Measurements from ENCODE around the gene ATP7B. TPM values are rescaled to one million over a fixed set of nuclear protein-coding genes. Genes with fewer than 3 reads are reported as not detected.

Gene ATP7B
- total RNA-seq, 1 donor from 2014 or later = 12.3 TPM

DNA sequence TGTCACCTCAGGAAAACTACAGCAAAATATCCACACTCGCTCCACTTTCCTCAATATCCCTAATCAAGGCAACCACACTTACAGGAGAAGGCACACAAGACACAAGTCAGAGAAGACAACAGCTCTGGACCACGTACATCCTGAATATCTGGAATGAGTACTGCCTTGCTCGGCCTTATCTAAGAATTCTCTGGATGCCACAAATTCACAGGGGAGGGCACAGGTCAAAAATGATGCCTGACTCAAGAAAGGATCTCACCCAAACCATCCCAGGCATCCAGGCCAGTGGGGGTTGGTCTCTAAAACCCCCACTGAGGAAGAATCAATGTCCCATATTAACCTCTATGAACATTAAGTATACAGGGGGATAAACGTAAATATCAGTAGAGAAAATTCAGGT, 29.9 kb downstream of the ATP7B start:
- Mint-ChIP-seq H3K9me3 (ENCODE audit: unreplicated experiment) (peaks cover 12% of the 10 kb centered on the region), H3K27me3 (ENCODE audit: low read depth, unreplicated experiment) (no peaks in the 10 kb centered on the region), H3K4me1 (ENCODE audit: low read depth, unreplicated experiment) (peaks cover 15% of the 10 kb centered on the region), H3K27ac (ENCODE audit: unreplicated experiment) (peak overlapping the region; percentile 56), H3K4me3 (ENCODE audit: unreplicated experiment) (no peak overlapping the region), H3K36me3 (ENCODE audit: low read depth, unreplicated experiment) (peaks cover 2% of the 10 kb centered on the region)
- Histone ChIP-seq H2AFZ (ENCODE audit: low read depth, low read length) (no peak overlapping the region), H3K9ac (ENCODE audit: low read length) (no peak overlapping the region), H3K4me3 (ENCODE audit: insufficient read depth, low read depth, low read length) (no peak overlapping the region), H3K27ac (ENCODE audit: low read depth, low read length) (no peak overlapping the region), H3K4me2 (ENCODE audit: low read length) (no peak overlapping the region), H3K36me3 (ENCODE audit: insufficient read depth, low read length) (no peaks in the 10 kb centered on the region), H3K27me3 (ENCODE audit: insufficient read depth, low read length) (no peaks in the 10 kb centered on the region), H3K4me1 (ENCODE audit: insufficient read depth, low read length) (peaks cover 4% of the 10 kb centered on the region), H4K20me1 (ENCODE audit: insufficient read depth, low read length) (no peaks in the 10 kb centered on the region), H3K9me3 (ENCODE audit: insufficient read depth, low read depth, low read length) (no peaks in the 10 kb centered on the region), H3K79me2 (ENCODE audit: insufficient read depth, low read length) (no peaks in the 10 kb centered on the region)
- FAIRE-seq (no peak), DNase-seq (ENCODE audit: low read depth) (peak; percentile 10)
- TF ChIP-seq, protein P1, sequence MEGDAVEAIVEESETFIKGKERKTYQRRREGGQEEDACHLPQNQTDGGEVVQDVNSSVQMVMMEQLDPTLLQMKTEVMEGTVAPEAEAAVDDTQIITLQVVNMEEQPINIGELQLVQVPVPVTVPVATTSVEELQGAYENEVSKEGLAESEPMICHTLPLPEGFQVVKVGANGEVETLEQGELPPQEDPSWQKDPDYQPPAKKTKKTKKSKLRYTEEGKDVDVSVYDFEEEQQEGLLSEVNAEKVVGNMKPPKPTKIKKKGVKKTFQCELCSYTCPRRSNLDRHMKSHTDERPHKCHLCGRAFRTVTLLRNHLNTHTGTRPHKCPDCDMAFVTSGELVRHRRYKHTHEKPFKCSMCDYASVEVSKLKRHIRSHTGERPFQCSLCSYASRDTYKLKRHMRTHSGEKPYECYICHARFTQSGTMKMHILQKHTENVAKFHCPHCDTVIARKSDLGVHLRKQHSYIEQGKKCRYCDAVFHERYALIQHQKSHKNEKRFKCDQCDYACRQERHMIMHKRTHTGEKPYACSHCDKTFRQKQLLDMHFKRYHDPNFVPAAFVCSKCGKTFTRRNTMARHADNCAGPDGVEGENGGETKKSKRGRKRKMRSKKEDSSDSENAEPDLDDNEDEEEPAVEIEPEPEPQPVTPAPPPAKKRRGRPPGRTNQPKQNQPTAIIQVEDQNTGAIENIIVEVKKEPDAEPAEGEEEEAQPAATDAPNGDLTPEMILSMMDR (IDR thresholded peaks at IDR 0.05; ENCODE audit: insufficient read depth, low read depth, low read length) = no peak
- TF ChIP-seq EZH2 (IDR thresholded peaks at IDR 0.05; ENCODE audit: insufficient read depth, low read length) = no peak

DNA sequence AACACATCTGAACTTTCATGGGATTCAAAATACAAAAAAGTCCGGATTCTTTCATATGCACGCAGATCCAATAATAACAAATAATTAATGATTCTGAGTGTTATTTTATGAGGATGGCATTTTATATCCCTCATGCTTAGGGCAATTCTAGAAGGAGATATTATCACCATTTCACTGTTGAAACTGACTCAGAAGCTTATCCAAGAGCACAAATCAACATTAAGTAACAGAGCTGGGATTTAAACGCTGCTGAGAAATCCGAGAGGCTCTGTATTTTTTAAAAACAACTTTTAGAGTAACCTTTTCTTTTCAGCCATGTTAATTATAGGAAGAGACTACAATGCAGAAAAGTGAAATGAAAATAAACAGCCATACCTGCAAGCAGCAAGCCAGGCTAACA, 30.3 kb downstream of the ATP7B start:
- no peaks in the 10 kb centered on the region for H3K27me3 ChIP-seq (ENCODE audit: insufficient read depth, low read length)
- FAIRE-seq (no peak), DNase-seq (ENCODE audit: low read depth) (no peak)
- H3K4me3 Mint-ChIP-seq (ENCODE audit: unreplicated experiment) = peak overlapping the region; percentile 6
- H3K9ac ChIP-seq (ENCODE audit: low read length) = no peak overlapping the region
- peaks cover 2% of the 10 kb centered on the region for H3K36me3 Mint-ChIP-seq (ENCODE audit: low read depth, unreplicated experiment)
- no peak overlapping the region for H3K27ac ChIP-seq (ENCODE audit: low read depth, low read length)
- no peaks in the 10 kb centered on the region for H3K9me3 ChIP-seq (ENCODE audit: insufficient read depth, low read depth, low read length)
- no peak overlapping the region for H3K4me2 ChIP-seq (ENCODE audit: low read length)
- no peak overlapping the region for H2AFZ ChIP-seq (ENCODE audit: low read depth, low read length)
- no peaks in the 10 kb centered on the region for H4K20me1 ChIP-seq (ENCODE audit: insufficient read depth, low read length)
- peaks cover 4% of the 10 kb centered on the region for H3K4me1 ChIP-seq (ENCODE audit: insufficient read depth, low read length)
- H3K27ac Mint-ChIP-seq (ENCODE audit: unreplicated experiment) = peak overlapping the region; percentile 54
- H3K4me1 Mint-ChIP-seq (ENCODE audit: low read depth, unreplicated experiment) = peaks cover 15% of the 10 kb centered on the region
- no peaks in the 10 kb centered on the region for H3K36me3 ChIP-seq (ENCODE audit: insufficient read depth, low read length)
- peaks cover 12% of the 10 kb centered on the region for H3K9me3 Mint-ChIP-seq (ENCODE audit: unreplicated experiment)
- TF ChIP-seq, protein P1 (IDR thresholded peaks at IDR 0.05; ENCODE audit: insufficient read depth, low read depth, low read length) = no peak
- no peak for TF ChIP-seq EZH2 (IDR thresholded peaks at IDR 0.05; ENCODE audit: insufficient read depth, low read length)
- no peaks in the 10 kb centered on the region for H3K27me3 Mint-ChIP-seq (ENCODE audit: low read depth, unreplicated experiment)
- no peaks in the 10 kb centered on the region for H3K79me2 ChIP-seq (ENCODE audit: insufficient read depth, low read length)
- no peak overlapping the region for H3K4me3 ChIP-seq (ENCODE audit: insufficient read depth, low read depth, low read length)

DNA sequence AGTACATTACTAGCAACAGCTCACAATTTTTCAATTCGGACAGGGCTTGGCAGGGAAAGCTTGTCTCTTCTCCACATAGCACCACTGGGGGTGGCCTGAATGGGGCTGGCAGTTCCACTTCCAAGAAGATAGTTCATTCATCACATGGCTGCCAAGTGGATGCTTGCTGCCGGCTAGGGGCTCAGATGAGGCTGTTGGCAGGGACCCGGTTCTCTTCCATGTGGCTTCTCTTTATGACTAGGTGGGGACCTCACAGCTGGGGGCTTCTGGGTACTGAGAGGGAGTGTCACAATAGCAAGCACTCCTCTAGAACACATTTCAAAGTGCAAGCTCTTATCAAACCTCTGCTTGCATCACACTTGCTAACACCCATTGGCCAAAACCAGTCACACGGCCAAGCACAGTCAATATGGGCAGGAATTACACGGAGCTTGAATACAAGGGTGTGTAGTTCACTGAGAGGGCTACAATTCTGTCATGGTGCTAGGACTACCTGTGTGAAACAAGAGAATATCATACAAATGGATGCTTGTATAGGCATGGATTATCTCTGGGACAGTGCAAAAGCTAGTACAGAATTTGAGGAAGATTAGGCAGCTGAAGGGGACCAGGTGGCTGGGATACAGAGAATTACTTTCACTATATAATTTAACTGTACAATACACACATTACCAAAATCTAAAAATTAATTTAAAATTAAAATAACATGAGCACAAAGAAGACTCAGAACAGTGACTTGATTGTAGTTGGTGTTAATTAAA, 32.3 kb downstream of the ATP7B start:
- FAIRE-seq (no peak), DNase-seq (ENCODE audit: low read depth) (no peak)
- TF ChIP-seq EZH2 (IDR thresholded peaks at IDR 0.05; ENCODE audit: insufficient read depth, low read length) = no peak
- TF ChIP-seq, protein P1 (IDR thresholded peaks at IDR 0.05; ENCODE audit: insufficient read depth, low read depth, low read length) = no peak
- Histone ChIP-seq H3K4me2 (ENCODE audit: low read length) (no peak overlapping the region), H3K9me3 (ENCODE audit: insufficient read depth, low read depth, low read length) (no peaks in the 10 kb centered on the region), H3K9ac (ENCODE audit: low read length) (no peak overlapping the region), H3K27me3 (ENCODE audit: insufficient read depth, low read length) (no peaks in the 10 kb centered on the region), H4K20me1 (ENCODE audit: insufficient read depth, low read length) (no peaks in the 10 kb centered on the region), H3K27ac (ENCODE audit: low read depth, low read length) (no peak overlapping the region), H3K4me1 (ENCODE audit: insufficient read depth, low read length) (peaks cover 4% of the 10 kb centered on the region), H3K79me2 (ENCODE audit: insufficient read depth, low read length) (no peaks in the 10 kb centered on the region), H3K36me3 (ENCODE audit: insufficient read depth, low read length) (no peaks in the 10 kb centered on the region), H2AFZ (ENCODE audit: low read depth, low read length) (no peak overlapping the region), H3K4me3 (ENCODE audit: insufficient read depth, low read depth, low read length) (no peak overlapping the region)
- H3K27ac Mint-ChIP-seq (ENCODE audit: unreplicated experiment) = no peak overlapping the region
- H3K36me3 Mint-ChIP-seq (ENCODE audit: low read depth, unreplicated experiment) = peaks cover 4% of the 10 kb centered on the region
- no peak overlapping the region for H3K4me3 Mint-ChIP-seq (ENCODE audit: unreplicated experiment)
- H3K9me3 Mint-ChIP-seq (ENCODE audit: unreplicated experiment) = peaks cover 5% of the 10 kb centered on the region
- H3K27me3 Mint-ChIP-seq (ENCODE audit: low read depth, unreplicated experiment) = no peaks in the 10 kb centered on the region
- peaks cover 15% of the 10 kb centered on the region for H3K4me1 Mint-ChIP-seq (ENCODE audit: low read depth, unreplicated experiment)

Data from astrocyte (in vitro differentiated cells and primary cell).